HuH-7 (cell line): ENCODE measurements around the gene GPER1.
A peak's percentile ranks its signal among the peaks of the same experiment; 100 is the strongest.
"Not testable (repeated sequence)": the region's sequence is repeated elsewhere in the genome, so short reads cannot be mapped to it uniquely, and the experiment has no call there.

ENCODE experiments used
- DNase-seq: peaks from one replicate; pipeline ENCODE4 v3.0.0; 2011; ENCODE audit warnings: low spot score

Gene GPER1

GRCh38 chr7:1087952-1088920 is at the start of gene GPER1:
Gene GPER1, plus strand, starts transcription at chr7:1088113. Its CDS starts 3,616 bp downstream, at chr7:1091729.
- peak; percentile 86 for DNase-seq

- DNase-seq = not testable (repeated sequence)
Measured at GRCh38 chr7:1040233-1040632, 47.7 kb upstream of the GPER1 start.

DNA sequence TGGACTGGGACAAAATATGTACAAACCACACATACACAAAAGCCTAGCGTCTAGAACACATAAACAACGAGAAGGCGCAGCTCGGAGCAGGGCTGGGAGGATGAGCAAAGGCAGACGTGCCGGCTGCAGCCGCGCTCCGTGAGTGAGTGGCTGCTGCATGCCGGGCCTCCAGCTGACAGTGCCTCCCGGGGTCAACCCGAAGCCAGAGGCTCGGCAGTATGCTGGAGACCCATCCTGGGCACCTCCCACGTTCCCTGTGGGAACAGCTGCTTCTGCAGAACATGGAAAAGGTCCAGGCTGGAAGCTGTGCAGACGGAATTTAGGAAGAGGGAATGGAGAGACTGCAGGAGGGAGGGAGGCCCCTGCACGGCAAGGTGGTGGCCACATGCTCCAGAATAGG is 47.1 kb upstream of the GPER1 start:
- DNase-seq = no peak

DNA sequence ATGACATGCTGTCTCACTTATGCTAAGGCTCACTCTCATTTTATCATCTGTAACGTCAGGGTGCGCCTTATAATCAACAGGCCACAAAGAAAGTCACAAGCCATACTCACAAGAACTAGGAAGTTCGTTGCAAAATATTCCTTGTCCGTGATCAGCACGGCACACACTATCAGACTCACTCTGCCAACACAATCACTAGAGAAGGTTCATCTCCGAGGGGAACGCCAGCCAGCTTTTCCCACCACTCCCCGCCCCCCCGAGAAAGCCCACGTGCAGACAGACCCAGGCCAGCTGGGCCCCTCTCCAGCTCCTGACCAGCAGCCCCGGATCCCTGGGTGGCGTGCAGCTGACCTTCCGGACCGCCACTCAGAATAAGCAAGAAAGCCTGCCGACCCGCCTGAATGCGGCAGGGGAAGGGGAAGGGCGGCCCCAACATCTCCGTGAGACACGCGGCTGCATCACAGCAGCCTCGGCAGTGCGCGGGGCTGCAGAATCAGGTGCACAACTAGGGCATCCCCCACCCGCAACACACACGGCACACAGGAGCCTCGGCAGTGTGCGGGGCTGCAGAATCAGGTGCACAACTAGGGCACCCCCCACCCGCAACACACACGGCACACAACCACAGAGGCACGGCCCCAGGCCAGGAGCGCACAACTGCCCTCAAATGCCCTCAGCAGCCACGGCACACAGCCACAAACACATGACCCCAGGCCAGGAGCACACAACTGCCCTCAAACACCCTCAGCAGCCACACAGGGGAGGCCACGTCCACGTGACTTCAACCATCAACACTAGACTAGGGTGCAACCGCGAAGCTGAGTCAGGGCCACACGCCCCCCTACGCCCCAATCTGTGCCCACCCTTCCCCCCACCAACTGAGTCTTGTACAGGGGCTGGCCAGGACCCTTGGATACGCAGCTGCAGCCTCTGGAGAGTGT is 46.1 kb upstream of the GPER1 start:
- DNase-seq = no peak

DNA sequence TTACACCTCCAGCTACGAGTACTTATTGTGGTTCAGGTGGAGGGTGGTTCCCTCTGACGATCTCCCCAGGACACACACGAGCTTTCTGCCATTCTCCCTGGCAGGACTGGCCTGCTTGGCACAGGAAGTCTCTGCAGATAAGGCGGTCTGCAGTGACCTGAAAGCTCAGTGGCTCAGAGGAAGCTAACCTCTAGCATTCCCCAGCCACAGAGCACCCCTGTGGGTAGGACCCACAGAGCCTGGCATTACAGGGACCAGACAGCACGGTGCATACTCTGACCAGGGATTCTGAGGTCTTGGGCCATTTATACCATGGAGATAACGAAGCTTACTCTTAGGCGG is 45.5 kb upstream of the GPER1 start:
- DNase-seq = no peak

DNA sequence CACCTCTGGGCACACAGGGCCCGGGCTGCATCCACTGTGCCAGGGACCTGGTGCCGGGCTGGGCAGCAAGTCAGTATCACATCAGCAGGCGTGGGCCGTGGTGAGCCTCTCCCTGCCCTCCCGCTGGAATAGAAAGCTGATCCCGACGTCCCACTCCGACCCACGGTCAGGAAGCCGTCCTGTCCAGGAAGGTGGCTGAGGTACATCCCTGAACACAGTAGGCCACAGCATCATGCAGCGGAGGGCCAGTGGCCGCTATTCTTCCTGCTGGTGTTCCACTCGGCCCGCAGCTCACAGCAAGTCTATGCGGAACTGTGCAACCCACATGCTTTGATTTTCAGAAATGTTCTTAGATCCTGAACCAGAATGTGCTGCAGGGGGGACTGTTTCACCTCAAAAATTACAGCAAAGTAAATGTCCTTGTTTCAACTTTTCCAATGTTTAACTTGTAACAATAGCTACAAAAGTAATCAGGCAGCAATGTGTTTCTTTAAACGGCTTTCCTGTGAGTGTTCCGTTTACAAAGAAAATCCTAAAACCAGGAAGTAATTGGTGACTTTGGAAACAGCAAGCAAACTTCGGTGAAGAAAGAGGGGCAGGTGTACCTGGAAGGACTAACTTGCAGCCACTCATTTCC is 44.2 kb upstream of the GPER1 start:
- no peak for DNase-seq

GRCh38 chr7:1044189-1045068 is 43.5 kb upstream of the GPER1 start, which contains the start of gene GPR146:
Gene GPR146, plus strand, starts transcription at chr7:1044546. Its CDS starts 12,970 bp downstream, at chr7:1057516.
- DNase-seq = peak; percentile 100

- DNase-seq = peak; percentile 73
Measured at GRCh38 chr7:1045069-1046063, 42.5 kb upstream of the GPER1 start.

- no peak for DNase-seq
Measured at GRCh38 chr7:1046722-1047679, 40.9 kb upstream of the GPER1 start.

DNA sequence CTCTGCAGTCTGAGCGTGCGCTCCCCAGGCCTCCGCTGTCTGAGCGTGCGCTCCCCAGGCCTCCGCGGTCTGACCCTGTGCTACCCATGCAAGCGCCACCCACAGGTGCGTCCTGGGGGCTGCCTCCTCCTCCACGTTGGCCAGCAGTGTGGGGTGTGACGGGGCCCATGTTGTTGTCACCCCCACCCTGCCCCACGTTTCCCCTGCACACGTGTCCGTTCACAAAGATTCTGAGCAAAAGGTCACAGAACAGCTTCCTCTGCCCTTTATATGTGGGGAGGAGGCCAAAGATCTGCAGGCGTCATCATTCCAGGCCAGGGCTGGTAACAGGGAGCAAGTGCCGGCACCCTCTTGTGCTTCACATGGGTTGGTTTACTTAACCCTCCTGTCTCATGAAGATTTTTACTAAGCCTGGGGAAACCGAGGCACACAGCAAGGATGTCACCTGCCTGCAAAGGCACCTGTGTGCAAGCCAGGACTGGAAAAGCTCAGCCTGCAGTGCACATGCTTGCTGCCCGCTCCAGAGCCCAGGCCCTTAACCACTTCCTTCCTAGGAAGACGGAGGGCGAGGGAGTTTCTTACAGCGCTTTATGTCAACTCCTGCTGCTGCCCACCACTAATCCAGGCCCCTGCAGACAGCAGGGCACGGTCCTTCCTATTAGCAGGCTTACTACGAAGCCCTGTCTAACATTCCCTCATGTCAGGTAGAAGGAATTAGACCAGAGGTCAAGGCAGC is 38.7 kb upstream of the GPER1 start:
- no peak for DNase-seq

GRCh38 chr7:1049801-1050200 is 38.1 kb upstream of the GPER1 start:
- no peak for DNase-seq

GRCh38 chr7:1050254-1050906 is 37.5 kb upstream of the GPER1 start:
- no peak for DNase-seq

GRCh38 chr7:1050956-1051690 is 36.8 kb upstream of the GPER1 start:
- no peak for DNase-seq

GRCh38 chr7:1052031-1052818 is 35.7 kb upstream of the GPER1 start:
- no peak for DNase-seq

DNA sequence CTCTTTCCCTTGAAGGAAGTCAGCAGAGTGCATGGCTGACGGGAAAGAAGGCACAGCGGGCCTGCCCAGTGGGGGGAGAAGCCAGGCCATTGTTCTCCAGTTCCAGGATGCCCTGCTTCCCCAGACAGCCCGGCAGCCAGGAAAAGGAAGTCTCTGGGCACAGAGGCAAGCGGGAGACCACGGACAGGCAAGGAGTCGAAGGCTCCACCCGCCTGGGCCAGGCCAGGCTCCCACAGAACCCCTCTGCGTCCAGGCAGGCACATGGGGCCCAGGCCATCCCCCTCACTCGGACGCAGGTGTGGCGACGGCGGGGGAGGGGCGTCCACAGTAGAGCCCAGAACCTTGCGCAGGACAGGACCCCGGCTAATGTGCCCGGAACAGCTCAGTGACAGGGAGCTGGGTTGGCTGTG is 34.9 kb upstream of the GPER1 start:
- DNase-seq = no peak

- DNase-seq = no peak
Measured at GRCh38 chr7:1053816-1054370, 34.0 kb upstream of the GPER1 start.
